ENCODE results near the gene FHIT. TPM values are rescaled to one million over a fixed set of nuclear protein-coding genes. Genes with fewer than 3 reads are reported as not detected.

FHIT gene
- total RNA-seq, 4 donors from 2014 or later, result 8.8 to 35.6 (median 12.6) TPM

GRCh38 chr3:59998058-59998457 is 1253.2 kb downstream of the FHIT start:
- Histone ChIP-seq H3K4me3 (no peak overlapping the region), H3K27me3 (no peaks in the 10 kb centered on the region), H3K36me3 (no peaks in the 10 kb centered on the region), H3K27ac (no peak overlapping the region), H3K4me1 (no peaks in the 10 kb centered on the region), H3K9me3 (no peaks in the 10 kb centered on the region)
- no peak for TF ChIP-seq POLR2AphosphoS5 (IDR thresholded peaks at IDR 0.05)
- no peak for TF ChIP-seq POLR2A (IDR thresholded peaks at IDR 0.05)
- TF ChIP-seq EP300 (IDR thresholded peaks at IDR 0.05), result no peak
- TF ChIP-seq, protein P1, sequence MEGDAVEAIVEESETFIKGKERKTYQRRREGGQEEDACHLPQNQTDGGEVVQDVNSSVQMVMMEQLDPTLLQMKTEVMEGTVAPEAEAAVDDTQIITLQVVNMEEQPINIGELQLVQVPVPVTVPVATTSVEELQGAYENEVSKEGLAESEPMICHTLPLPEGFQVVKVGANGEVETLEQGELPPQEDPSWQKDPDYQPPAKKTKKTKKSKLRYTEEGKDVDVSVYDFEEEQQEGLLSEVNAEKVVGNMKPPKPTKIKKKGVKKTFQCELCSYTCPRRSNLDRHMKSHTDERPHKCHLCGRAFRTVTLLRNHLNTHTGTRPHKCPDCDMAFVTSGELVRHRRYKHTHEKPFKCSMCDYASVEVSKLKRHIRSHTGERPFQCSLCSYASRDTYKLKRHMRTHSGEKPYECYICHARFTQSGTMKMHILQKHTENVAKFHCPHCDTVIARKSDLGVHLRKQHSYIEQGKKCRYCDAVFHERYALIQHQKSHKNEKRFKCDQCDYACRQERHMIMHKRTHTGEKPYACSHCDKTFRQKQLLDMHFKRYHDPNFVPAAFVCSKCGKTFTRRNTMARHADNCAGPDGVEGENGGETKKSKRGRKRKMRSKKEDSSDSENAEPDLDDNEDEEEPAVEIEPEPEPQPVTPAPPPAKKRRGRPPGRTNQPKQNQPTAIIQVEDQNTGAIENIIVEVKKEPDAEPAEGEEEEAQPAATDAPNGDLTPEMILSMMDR (IDR thresholded peaks at IDR 0.05), result no peak
- DNase-seq (ENCODE audit: low spot score in 2 of 2), result no peak
- WGBS, result 71% methylated on average over 6 of the region's 6 CpGs

GRCh38 chr3:59997583-59997982 is 1253.7 kb downstream of the FHIT start:
- H3K27me3 ChIP-seq, result no peaks in the 10 kb centered on the region
- no peaks in the 10 kb centered on the region for H3K4me1 ChIP-seq
- DNase-seq (ENCODE audit: low spot score in 2 of 2), result no peak
- TF ChIP-seq POLR2A (IDR thresholded peaks at IDR 0.05) (no peak), EP300 (IDR thresholded peaks at IDR 0.05) (no peak), POLR2AphosphoS5 (IDR thresholded peaks at IDR 0.05) (no peak)
- TF ChIP-seq, protein P1 (IDR thresholded peaks at IDR 0.05), result no peak
- no peak overlapping the region for H3K4me3 ChIP-seq
- WGBS, result 93% methylated on average over 1 of the region's 1 CpG
- H3K27ac ChIP-seq, result no peak overlapping the region
- H3K9me3 ChIP-seq, result no peaks in the 10 kb centered on the region
- no peaks in the 10 kb centered on the region for H3K36me3 ChIP-seq

DNA sequence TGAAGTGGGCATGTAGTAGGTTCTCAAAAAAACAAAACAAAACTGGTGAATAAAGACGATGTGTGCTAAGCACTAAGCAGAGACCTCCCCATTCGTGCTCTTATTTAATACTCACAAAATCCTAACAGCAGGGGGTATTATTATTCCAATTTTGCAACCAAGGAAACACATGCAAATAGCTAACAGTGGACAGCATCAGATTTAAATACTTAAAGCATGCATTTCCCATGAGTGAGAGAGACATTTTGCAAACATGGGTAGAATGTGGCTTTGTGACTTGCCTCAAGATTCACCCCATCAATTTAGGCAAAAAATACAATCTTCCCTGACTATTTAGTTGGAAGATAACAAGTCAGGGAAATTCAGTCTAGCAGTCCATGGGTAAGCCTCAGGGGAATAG is 1255.2 kb downstream of the FHIT start:
- Histone ChIP-seq H3K9me3 (no peaks in the 10 kb centered on the region), H3K4me3 (no peak overlapping the region), H3K36me3 (no peaks in the 10 kb centered on the region), H3K27me3 (no peaks in the 10 kb centered on the region), H3K27ac (no peak overlapping the region), H3K4me1 (no peaks in the 10 kb centered on the region)
- DNase-seq (ENCODE audit: low spot score in 2 of 2), result no peak
- TF ChIP-seq POLR2A (IDR thresholded peaks at IDR 0.05) (no peak), EP300 (IDR thresholded peaks at IDR 0.05) (no peak), POLR2AphosphoS5 (IDR thresholded peaks at IDR 0.05) (no peak)
- TF ChIP-seq, protein P1 (IDR thresholded peaks at IDR 0.05), result no peak
- WGBS, result 71% methylated on average over 2 of the region's 2 CpGs

DNA sequence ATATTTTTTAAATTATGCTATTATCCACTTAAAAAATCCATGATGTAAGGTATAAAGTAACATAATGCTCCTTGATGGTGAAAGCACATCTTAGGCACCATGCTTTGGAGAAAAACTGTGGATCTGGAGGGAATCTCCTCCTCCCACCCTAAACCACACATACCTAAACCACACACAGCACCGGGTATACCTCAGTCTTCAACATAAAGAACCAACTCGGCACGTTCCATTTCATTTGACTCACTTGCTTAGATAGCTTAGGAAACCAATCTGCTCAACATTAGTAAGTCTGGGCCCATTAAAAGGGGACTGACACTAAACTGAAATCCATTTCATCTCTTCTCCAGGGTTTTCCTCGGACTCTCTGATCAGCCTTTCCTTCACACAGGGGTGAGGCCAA is 1255.7 kb downstream of the FHIT start:
- H3K36me3 ChIP-seq, result no peaks in the 10 kb centered on the region
- no peak for DNase-seq (ENCODE audit: low spot score in 2 of 2)
- TF ChIP-seq POLR2AphosphoS5 (IDR thresholded peaks at IDR 0.05), result no peak
- no peak for TF ChIP-seq POLR2A (IDR thresholded peaks at IDR 0.05)
- TF ChIP-seq EP300 (IDR thresholded peaks at IDR 0.05), result no peak
- TF ChIP-seq, protein P1 (IDR thresholded peaks at IDR 0.05), result no peak
- H3K27me3 ChIP-seq, result no peaks in the 10 kb centered on the region
- 90% methylated on average over 4 of the region's 4 CpGs for WGBS
- no peaks in the 10 kb centered on the region for H3K9me3 ChIP-seq
- no peaks in the 10 kb centered on the region for H3K4me1 ChIP-seq
- H3K4me3 ChIP-seq, result no peak overlapping the region
- no peak overlapping the region for H3K27ac ChIP-seq

GRCh38 chr3:59994732-59995304 is 1256.4 kb downstream of the FHIT start:
- Histone ChIP-seq H3K4me1 (no peaks in the 10 kb centered on the region), H3K27me3 (no peaks in the 10 kb centered on the region), H3K36me3 (no peaks in the 10 kb centered on the region), H3K27ac (no peak overlapping the region), H3K4me3 (no peak overlapping the region), H3K9me3 (no peaks in the 10 kb centered on the region)
- DNase-seq (ENCODE audit: low spot score in 2 of 2), result no peak
- WGBS, result 94% methylated on average over 6 of the region's 6 CpGs
- TF ChIP-seq POLR2AphosphoS5 (IDR thresholded peaks at IDR 0.05) (no peak), POLR2A (IDR thresholded peaks at IDR 0.05) (no peak), EP300 (IDR thresholded peaks at IDR 0.05) (no peak)
- TF ChIP-seq, protein P1 (IDR thresholded peaks at IDR 0.05), result no peak

All from suprapubic skin (tissue), 4 donors.